Measurements from ENCODE around the gene LIG1.
"Not testable (repeated sequence)": the region's sequence is repeated elsewhere in the genome, so short reads cannot be mapped to it uniquely, and the experiment has no call there.

Gene LIG1

GRCh38 chr19:48121909-48122371 is 48.2 kb downstream of the LIG1 start:
- DNase-seq (ENCODE audit: low read depth in 3 of 3), result no peak

DNA sequence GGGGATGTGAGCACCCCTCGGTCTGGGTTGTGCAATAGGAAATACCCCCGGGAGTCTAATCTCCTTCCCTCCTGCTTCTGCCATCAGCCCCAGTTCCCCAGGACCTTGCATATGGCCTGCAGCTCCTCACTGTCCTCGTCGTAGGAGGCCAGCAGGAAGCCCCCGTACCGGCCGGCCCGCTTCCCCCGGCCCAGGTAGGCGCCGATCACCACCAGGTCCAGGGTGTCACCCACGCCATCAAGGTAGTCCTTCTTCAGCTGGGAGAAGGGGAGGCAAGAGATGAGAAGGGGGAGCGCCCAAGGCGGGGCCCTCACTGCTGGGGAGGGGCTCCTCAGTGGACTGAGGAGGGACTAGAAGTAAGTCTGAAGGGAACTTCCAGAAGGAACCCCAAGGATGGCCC is 49.1 kb downstream of the LIG1 start:
- DNase-seq (ENCODE audit: low read depth in 3 of 3), result no peak

DNA sequence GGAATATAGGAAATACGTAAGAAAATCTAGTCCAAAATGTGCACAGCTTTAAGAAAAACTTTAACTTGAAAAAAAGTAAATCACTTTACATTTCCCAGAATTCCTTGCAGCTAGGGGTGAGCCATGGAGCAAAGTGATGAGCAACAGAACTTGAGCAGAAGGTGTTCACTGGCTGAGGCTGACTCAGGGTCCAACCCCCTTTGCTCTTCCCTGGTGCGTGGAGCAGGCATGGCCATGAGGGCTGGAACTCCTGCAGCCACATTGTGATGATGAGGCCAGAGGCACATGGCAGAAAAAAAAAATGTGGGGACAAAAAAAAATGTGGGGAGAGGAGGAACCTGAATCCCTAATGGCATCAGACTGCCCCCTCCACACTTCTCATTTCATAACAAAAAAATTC is 49.6 kb downstream of the LIG1 start:
- DNase-seq (ENCODE audit: low read depth in 3 of 3), result no peak

DNA sequence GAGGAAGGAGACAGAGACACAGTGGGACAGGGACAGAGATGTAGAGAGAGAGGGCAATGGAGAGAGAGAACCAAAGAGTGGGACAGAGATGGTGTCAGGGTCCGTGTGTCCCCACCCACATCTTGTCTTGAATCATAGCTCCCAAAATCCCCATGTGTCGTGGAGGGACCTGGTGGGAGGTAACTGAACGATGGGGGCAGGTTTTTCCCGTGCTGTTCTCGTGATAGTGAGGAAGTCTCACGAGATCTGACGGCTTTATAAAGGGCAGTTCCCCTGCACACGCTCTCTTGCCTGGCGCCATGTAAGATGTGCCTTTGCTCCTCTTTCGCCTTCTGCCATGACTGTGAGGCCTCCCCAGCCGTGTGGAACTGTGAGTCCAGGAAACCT is 52.0 kb downstream of the LIG1 start:
- no peak for DNase-seq (ENCODE audit: low read depth in 3 of 3)

DNA sequence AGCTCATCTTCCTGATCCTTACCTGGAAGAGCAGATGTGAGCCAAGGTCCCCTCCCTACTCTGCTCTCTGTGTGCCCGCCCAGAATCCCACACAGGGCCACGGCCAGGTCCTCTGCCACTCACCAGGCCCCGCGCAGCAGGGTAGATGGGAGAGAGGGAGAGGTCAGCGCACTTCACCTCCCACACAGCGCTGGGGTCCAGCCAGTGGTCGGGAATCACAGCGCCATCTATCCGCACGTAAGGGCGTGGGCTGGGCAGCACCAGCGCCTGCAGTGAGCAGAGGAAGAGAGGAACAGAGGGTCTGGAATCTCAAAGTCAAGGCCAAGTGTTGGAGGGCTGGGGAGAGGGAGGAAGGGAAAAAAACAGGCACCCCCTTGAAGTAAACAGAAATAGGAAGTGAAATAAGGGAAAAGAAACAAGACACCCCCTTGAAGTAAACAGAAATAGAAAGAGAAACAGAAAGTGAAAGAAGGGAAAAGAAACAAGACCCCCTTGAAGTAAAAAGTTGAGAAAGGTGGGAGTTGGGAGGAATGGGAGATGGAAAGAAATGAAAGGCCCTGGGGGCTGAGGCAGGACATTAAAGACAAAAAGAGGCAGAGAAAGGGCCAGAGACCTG is 52.5 kb downstream of the LIG1 start:
- no peak for DNase-seq (ENCODE audit: low read depth in 3 of 3)

DNA sequence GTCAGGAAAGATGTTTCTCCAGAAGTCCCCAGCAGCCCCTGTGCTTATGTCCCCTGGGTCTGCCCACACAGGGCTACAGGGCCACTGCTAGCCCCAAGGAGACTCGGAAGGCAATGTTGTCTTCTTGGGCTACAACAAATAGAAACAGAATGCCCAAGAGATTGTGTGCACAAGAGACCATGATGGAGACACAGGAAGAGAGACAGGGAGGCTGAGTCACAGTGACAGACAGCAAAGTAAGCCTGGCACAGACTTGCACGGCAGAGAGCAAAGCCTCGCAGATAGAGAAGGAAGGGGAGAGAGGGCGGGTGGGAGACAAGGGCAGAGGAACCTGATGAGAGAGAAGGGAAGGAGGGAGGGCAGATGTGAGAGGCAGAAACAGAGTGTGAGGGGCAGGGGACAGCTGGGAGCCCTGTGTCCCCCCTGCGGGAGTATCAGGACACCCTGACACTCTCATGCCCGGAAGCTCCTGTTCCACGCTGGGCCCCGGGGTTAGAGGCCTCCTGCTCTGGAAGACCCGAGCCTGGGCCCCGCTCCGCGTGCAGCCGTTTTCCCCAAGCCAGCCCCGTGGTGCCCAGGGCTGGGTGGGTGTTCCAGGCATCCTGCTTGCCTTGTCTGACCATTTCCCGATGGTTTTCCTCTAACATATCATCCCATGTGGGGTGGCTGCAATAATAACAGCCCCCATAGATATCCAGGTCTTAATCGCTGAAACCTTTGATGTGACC is 56.8 kb downstream of the LIG1 start:
- no peak for DNase-seq (ENCODE audit: low read depth in 3 of 3)

- DNase-seq (ENCODE audit: low read depth in 3 of 3), result no peak
Measured at GRCh38 chr19:48111280-48111679, 58.9 kb downstream of the LIG1 start.

- peak; percentile 70 to 84 (median 71) for DNase-seq (ENCODE audit: low read depth in 3 of 3)
Measured at GRCh38 chr19:48110350-48110966, 59.7 kb downstream of the LIG1 start, which contains the start of gene PLA2G4C. TSS of gene PLA2G4C (minus strand) at chr19:48110817. CDS start at chr19:48106529, 4,288 bp downstream.

- no peak for DNase-seq (ENCODE audit: low read depth in 3 of 3)
Measured at GRCh38 chr19:48108997-48109782, 61.0 kb downstream of the LIG1 start.

DNA sequence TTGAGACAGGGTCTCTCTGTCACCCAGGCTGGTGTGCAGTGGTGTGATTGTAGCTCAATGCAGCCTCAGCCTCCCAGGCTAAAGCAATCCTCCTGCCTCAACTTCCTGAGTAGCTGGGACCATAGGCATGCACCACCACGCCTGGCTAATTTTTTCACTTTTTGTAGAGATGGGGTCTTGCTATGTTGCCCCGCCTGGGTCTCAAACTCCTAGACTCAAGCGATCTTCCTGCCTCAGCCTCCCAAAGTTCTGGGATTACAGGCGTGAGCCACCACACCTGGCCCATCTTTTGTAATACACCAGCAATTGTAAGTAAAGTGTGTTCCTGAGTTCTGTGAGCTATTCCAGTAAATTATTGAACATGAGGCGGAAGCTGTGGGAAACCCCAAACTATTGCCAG is 66.2 kb downstream of the LIG1 start:
- no peak for DNase-seq (ENCODE audit: low read depth in 3 of 3)

DNA sequence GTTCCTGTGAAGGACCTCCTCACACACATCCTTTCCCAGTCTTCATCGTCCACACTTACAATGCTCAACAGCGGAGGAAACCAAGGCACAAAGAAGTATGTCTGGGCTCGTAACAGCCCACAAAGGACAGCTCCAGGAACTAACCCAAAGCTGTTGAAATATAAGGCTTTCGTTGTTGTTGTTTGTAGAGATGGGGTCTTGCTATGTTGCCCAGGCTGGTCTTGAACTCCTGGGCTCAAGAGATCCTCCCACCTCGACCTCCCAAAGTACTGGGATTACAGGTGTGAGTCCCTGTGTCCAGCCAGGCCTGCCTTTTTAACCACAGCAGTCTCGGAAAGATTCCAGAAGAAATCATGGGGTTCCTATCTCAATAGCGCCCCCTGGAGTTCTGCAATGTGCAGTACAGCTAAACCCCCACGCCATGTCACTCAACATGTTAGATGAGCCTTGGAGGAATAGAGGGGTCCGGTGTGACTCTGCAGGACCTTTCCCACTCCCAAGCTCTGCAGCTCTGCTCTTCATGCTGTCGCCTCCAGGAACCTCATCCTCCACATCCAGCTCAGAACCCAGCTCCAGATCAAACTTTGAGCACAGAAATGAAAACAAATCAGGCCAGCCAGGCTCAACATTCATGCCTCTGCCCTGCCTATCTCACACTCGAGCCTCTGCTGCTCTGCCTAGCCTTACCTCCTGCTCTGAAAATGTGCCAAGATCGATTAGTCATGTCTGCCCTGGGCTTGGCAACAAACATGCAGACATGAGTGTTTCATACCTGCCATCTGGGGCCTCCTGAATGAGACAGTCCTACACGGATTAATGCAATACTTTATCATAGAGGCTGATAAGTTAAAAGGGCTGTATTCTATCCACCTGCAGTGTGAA is 67.0 kb downstream of the LIG1 start:
- peak in 1 of 3 experiments; percentile 17 for DNase-seq (ENCODE audit: low read depth in 3 of 3)

DNA sequence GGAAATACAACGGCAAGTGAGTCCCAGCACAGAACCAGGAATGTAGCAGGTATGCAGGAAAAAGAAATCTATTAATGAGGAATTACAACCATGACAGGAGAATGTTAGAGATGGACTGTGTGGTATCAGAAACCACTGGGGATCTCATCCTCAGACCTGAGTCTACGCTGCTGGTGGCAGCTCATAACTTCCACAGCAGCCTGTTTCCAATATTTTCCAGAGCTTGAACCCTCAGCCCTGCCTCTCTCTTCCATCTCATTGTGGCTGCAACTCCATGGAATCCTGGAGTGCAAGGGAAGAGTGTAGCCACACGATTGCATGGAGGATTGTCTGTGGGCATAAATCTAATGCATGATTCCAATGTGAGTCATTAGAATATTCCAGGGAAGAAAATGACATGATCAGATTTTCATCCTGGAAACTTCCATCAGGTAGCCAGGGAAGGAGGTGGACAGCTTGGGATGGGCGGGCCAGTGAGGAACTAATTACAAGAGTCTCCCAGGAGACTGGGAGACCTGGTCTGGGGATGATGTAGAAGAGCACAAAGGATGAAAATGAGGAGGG is 74.5 kb downstream of the LIG1 start:
- no peak for DNase-seq (ENCODE audit: low read depth in 3 of 3)

DNA sequence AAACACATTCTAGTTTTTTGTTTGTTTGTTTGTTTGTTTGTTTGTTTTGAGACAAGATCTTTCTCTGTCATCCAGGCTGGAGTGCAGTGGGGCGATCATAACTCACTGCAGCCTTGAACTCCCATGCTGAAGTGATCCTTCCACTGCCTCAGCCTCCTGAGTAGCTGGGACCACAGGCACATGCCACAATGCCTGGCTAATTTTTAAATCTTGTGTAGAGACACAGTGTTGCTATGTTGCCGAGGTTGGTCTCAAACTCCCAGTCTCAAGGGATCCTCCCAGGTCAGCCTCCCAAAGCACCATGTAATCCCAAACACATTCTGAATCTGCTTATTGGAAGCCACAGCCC is 75.3 kb downstream of the LIG1 start:
- no peak for DNase-seq (ENCODE audit: low read depth in 3 of 3)

GRCh38 chr19:48094129-48094854 is 75.9 kb downstream of the LIG1 start:
- no peak for DNase-seq (ENCODE audit: low read depth in 3 of 3)

DNA sequence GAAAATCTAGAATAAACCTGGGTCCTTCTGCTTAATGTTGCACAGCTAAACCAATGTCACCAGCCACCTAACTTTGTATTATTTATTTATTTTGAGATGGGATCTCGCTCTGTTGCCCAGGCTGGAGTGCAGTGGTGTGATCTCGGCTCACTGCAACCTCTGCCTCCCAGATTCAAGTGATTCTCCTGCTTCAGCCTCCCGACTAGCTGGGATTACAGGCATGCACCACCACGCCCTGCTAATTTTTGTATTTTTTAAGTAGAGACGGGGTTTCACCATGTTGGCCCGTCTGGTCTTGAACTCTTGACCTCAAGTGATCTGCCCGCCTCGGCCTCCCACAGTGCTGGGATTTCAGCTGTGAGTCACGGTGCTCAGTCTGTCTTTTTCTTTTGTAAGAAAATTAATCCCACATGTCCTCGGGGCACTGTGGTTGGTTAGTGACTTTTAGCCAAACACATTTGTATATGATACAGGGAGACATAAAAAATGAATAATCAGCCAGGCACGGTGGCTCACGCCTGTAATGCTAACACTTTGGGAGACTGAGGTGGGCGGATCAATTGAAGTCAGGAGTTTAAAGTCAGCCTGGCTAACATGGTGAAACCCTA is 78.9 kb downstream of the LIG1 start:
- not testable (repeated sequence) for DNase-seq (ENCODE audit: low read depth in 3 of 3)

DNA sequence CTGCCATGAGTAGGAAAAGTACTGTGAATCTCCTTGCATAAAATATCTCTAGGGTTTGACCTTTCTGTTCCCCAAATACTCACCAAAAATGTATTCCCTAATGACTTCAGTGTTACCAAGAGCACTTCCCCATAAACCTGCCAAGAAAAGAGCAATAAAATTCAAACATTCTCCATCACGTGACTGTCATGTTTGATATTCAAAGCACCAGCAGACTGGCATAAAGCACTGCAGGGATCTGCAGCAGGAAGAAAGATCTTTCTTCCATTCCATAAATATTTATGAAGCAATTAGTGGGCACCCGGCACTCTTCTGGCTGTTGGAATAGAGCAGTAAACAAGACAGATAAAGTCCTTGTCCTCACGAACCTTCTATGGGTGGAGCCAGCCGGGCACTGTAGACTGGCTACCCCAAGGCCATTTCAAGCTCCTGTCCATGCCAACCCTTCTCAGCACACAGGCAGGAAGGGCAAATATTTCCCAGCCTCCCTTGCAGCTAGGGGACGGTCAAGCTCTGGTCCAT is 79.8 kb downstream of the LIG1 start:
- no peak for DNase-seq (ENCODE audit: low read depth in 3 of 3)

- not testable (repeated sequence) for DNase-seq (ENCODE audit: low read depth in 3 of 3)
Measured at GRCh38 chr19:48088991-48089390, 81.2 kb downstream of the LIG1 start.

- no peak for DNase-seq (ENCODE audit: low read depth in 3 of 3)
Measured at GRCh38 chr19:48085904-48086864, 84.0 kb downstream of the LIG1 start.
